Left ventricle myocardium inferior (tissue), 1 donor: ENCODE data around the gene TMEM141. TPM values are rescaled to one million over a fixed set of nuclear protein-coding genes. Genes with fewer than 3 reads are reported as not detected.
"Not testable (repeated sequence)": the region's sequence is repeated elsewhere in the genome, so short reads cannot be mapped to it uniquely, and the experiment has no call there.

Source experiments
- DNase-seq: peaks from one replicate; pipeline ENCODE4 v3.0.0-alpha.2; 2020
- H3K27ac ChIP-seq: fragments of 200-600 bp; replicated peaks from 2 replicates; pipeline ENCODE4 v1.8.0; 2021
- H3K27me3 ChIP-seq: fragments of 200-600 bp; 2 replicates; pipeline ENCODE4 v1.8.0; 2021; ENCODE audit warnings: low read depth
- H3K36me3 ChIP-seq: fragments of 200-600 bp; 2 replicates; pipeline ENCODE4 v1.8.0; 2021
- H3K4me1 ChIP-seq: fragments of 200-600 bp; 2 replicates; pipeline ENCODE4 v1.8.0; 2021
- H3K4me3 ChIP-seq: fragments of 200-600 bp; 2 replicates; pipeline ENCODE4 v1.8.0; 2021; ENCODE audit warnings: mild to moderate bottlenecking, moderate library complexity
- H3K9me3 ChIP-seq: fragments of 200-600 bp; replicated peaks from 2 replicates; pipeline ENCODE4 v1.8.0; 2021
- CTCF ChIP-seq: fragments of 200-600 bp; IDR thresholded peaks from 2 replicates; pipeline ENCODE4 v1.8.0; 2021; ENCODE audit warnings: antibody characterized with exemption, mild to moderate bottlenecking, borderline replicate concordance
- intact Hi-C: fragments of 100-400 bp; cut with micrococcal nuclease; formaldehyde crosslinking; loops from one replicate; pipeline ENCODE4 v1.11.0; 2022
- total RNA-seq: library from RNA; stranded (reverse); fragmentation: NEBNext Ultra II Directional; extraction: Animal tissue kit (Norgen Biotek cat#: 25700); gene quantifications from one replicate; pipeline ENCODE4 v1.2.1, GENCODE V29; 2021
- donor health status: DM: no; HTN: yes; CAD: no; lungs with severe emphysema.

TMEM141 gene
- total RNA-seq, 1 donor from 2014 or later: 71.4 TPM

- no peak overlapping the region for H3K27ac ChIP-seq
- no peaks in the 10 kb centered on the region for H3K9me3 ChIP-seq
- DNase-seq: peak; percentile 6
- H3K4me1 ChIP-seq: no peaks in the 10 kb centered on the region
- no peaks in the 10 kb centered on the region for H3K27me3 ChIP-seq
- H3K36me3 ChIP-seq: peaks cover 79% of the 10 kb centered on the region
- intact Hi-C loops: no loop called here
- no peak overlapping the region for H3K4me3 ChIP-seq
- TF ChIP-seq CTCF: no peak
Observed at GRCh38 chr9:136829412-136829811, 38.3 kb downstream of the TMEM141 start.

- Histone ChIP-seq H3K4me3 (no peak overlapping the region), H3K36me3 (peaks cover 76% of the 10 kb centered on the region), H3K27ac (no peak overlapping the region), H3K4me1 (no peaks in the 10 kb centered on the region), H3K27me3 (no peaks in the 10 kb centered on the region), H3K9me3 (no peaks in the 10 kb centered on the region)
- TF ChIP-seq CTCF: no peak
- intact Hi-C loops: no loop called here
- peak; percentile 17 for DNase-seq
Observed at GRCh38 chr9:136829981-136830885, 39.1 kb downstream of the TMEM141 start.

GRCh38 chr9:136831002-136831719 lies 40.0 kb downstream of the TMEM141 start:
- no peaks in the 10 kb centered on the region for H3K27me3 ChIP-seq
- H3K9me3 ChIP-seq: no peaks in the 10 kb centered on the region
- intact Hi-C loops: no loop called here
- DNase-seq: peak; percentile 8
- no peak for TF ChIP-seq CTCF
- H3K4me1 ChIP-seq: no peaks in the 10 kb centered on the region
- peaks cover 76% of the 10 kb centered on the region for H3K36me3 ChIP-seq
- H3K4me3 ChIP-seq: no peak overlapping the region
- H3K27ac ChIP-seq: no peak overlapping the region

- peak; percentile 12 for DNase-seq
- H3K4me1 ChIP-seq: no peaks in the 10 kb centered on the region
- H3K9me3 ChIP-seq: no peaks in the 10 kb centered on the region
- no peak overlapping the region for H3K27ac ChIP-seq
- peaks cover 76% of the 10 kb centered on the region for H3K36me3 ChIP-seq
- no peaks in the 10 kb centered on the region for H3K27me3 ChIP-seq
- intact Hi-C loops: no loop called here
- TF ChIP-seq CTCF: no peak
- H3K4me3 ChIP-seq: no peak overlapping the region
Observed at GRCh38 chr9:136831720-136832104, 40.6 kb downstream of the TMEM141 start.

- H3K4me3 ChIP-seq: no peak overlapping the region
- intact Hi-C loops: no loop called here
- peaks cover 76% of the 10 kb centered on the region for H3K36me3 ChIP-seq
Observed at GRCh38 chr9:136832581-136832980, 41.4 kb downstream of the TMEM141 start.

GRCh38 chr9:136833381-136834048 lies 42.4 kb downstream of the TMEM141 start:
- peak; percentile 18 for DNase-seq
- H3K27ac ChIP-seq, intact Hi-C loops, H3K4me1 ChIP-seq, H3K9me3 ChIP-seq, H3K4me3 ChIP-seq, H3K27me3 ChIP-seq: not testable (repeated sequence)
- H3K36me3 ChIP-seq: peaks cover 77% of the 10 kb centered on the region

More at GRCh38 chr9:136832581-136832980, 41.4 kb downstream of the TMEM141 start:
- peak; percentile 0 for DNase-seq
- Histone ChIP-seq H3K4me1 (no peaks in the 10 kb centered on the region), H3K9me3 (no peaks in the 10 kb centered on the region), H3K27ac (no peak overlapping the region), H3K27me3 (no peaks in the 10 kb centered on the region)
- TF ChIP-seq CTCF: no peak
